ENCODE data around the gene GFOD2.
A peak's percentile ranks its signal among the peaks of the same experiment; 100 is the strongest.

GFOD2 gene

DNA sequence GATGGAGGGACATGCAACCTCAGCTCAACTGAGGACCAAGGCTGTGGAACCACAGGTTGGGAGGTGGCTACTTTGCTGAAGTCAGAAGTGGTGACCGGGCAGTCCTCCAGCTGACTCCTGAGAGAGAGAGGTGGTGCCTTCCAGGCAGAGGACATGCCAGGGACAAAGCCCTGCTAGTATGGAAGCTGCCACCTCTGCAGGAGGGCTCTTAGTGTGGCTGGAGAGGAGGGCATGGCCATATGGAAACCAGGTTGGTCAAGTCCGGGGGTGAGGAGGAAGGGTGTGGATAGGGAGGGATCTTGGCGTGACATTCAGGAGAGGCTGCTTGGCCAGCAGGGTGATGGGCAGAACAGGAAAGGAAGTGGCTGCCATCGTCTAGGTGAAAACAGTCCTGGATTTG is 46.8 kb downstream of the GFOD2 start:
- DNase-seq (ENCODE audit: low read depth), result no peak

- no peak for DNase-seq (ENCODE audit: low read depth)
Measured at GRCh38 chr16:67669499-67670101, 49.5 kb downstream of the GFOD2 start.

GRCh38 chr16:67668495-67669157 is 50.5 kb downstream of the GFOD2 start:
- DNase-seq (ENCODE audit: low read depth), result no peak

DNA sequence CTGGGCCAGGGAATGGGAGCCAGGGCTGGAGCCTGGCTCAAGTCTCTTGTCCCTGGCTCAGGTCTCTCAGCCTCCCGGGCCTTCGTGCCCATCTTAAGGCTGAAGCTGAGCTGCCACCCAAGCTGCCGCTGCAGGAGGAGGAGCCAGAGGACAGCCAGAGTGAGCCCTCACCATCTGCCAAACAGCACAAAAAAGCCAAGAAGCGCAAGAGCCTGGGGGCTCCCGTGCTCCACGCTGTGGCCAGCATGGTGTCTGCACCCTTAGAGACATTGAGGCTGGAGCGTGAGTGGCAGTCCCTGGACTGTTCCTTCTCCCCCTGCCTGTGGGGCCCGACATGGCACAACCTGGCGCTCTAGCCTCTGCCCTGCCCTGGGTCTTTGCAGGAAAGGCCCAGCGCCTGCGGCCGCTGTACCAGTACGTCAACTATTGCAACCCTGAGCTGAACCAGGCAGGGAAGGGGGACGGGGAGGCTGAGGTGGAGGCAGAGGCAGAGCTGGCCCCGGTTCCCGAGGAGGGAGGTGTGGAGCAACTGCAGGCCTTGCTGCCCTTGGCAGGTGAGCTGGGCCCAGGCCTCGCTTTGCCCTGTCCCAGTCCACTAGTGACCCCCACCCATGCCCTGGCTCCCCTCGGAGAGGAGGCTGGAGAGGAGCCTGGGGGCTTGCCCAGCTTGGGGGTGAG is 51.2 kb downstream of the GFOD2 start:
- DNase-seq (ENCODE audit: low read depth), result peak; percentile 77

- DNase-seq (ENCODE audit: low read depth), result no peak
Measured at GRCh38 chr16:67667453-67667816, 51.7 kb downstream of the GFOD2 start.

- DNase-seq (ENCODE audit: low read depth), result peak; percentile 78
Measured at GRCh38 chr16:67666559-67667452, 52.3 kb downstream of the GFOD2 start, which contains the start of the genes C16orf86 and ENKD1. C16orf86 (plus strand) TSS chr16:67666814; CDS start chr16:67666971, 157 bp downstream. ENKD1 (minus strand) TSS chr16:67666750; CDS start chr16:67666442, 308 bp downstream.

- DNase-seq (ENCODE audit: low read depth), result no peak
Measured at GRCh38 chr16:67666032-67666551, 53.0 kb downstream of the GFOD2 start.

- no peak for DNase-seq (ENCODE audit: low read depth)
Measured at GRCh38 chr16:67665598-67665997, 53.5 kb downstream of the GFOD2 start.

- no peak for DNase-seq (ENCODE audit: low read depth)
Measured at GRCh38 chr16:67664871-67665270, 54.2 kb downstream of the GFOD2 start.

DNA sequence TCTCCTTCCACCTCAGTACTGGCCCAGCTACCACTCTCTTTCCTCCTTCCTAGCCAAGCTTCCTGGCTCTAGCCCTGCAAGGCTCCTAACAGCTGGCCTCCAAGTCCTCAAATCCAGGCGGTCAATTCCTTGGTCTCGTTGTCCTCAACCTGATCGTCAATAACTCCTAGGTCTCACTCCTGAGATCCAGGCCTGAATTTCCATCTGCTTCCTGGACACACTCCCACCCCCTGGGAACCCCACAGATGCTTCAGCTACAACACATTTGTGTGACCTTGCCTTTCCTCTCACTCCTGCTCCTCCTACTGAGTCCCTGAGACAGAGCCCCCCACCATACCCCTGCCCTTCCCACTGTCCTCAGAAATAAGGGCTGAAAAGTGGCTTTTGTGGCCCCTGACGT is 54.9 kb downstream of the GFOD2 start:
- DNase-seq (ENCODE audit: low read depth), result no peak

DNA sequence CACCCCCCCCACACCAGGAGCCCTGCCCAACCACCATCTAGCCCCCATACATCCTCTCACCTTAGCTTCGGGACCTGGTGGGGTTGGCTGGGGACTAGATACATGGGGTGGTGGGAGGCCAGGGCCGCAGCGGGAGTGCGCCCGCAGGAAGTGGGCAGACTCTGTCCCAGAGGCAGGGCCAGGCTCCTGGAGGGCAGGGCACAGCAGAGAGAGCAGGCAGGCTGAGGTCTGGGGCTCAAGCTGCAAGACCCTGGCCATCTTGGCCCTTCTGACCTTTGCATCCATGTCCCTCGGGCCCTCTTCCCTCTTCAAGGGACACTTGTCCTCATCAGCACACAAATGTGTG is 55.3 kb downstream of the GFOD2 start:
- DNase-seq (ENCODE audit: low read depth), result no peak

DNA sequence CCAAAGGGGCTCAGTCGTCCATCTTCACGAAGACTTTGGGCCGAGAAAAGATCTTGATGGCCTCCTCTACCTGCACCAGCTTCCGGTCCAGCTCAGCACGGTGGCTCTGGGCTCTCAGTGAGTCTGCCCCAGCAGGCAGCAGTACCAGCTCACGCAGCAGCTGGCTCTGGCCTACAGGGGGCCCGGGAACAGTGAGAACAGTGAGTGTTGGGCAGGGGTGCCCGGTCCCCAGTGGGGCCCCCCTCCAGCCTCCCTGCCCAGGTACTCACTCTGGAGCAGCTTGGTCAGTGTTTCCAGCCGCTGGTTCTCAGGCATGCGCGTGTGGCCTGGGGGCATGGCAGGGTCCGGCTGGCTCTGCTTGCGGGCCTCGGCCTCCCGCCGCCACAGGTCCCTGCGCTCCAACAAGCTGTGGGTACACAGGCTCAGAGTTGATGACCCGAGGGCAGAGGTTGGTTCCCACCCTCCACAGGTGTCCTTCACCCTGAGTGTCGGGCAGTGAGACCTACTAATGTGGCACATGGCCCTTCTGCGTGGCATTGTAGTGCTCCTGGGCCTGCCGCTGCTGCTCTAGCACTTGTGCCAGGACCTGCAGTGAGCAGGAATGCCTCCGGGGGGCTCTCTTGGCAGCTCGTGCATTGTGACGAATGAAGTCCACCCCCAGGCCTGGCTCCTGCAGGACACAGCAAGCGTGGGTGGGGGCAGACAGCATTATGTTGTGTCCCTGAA is 55.8 kb downstream of the GFOD2 start:
- peak; percentile 31 for DNase-seq (ENCODE audit: low read depth)

GRCh38 chr16:67662653-67663010 is 56.5 kb downstream of the GFOD2 start:
- DNase-seq (ENCODE audit: low read depth), result no peak

GRCh38 chr16:67661886-67662652 is 57.0 kb downstream of the GFOD2 start:
- DNase-seq (ENCODE audit: low read depth), result no peak

DNA sequence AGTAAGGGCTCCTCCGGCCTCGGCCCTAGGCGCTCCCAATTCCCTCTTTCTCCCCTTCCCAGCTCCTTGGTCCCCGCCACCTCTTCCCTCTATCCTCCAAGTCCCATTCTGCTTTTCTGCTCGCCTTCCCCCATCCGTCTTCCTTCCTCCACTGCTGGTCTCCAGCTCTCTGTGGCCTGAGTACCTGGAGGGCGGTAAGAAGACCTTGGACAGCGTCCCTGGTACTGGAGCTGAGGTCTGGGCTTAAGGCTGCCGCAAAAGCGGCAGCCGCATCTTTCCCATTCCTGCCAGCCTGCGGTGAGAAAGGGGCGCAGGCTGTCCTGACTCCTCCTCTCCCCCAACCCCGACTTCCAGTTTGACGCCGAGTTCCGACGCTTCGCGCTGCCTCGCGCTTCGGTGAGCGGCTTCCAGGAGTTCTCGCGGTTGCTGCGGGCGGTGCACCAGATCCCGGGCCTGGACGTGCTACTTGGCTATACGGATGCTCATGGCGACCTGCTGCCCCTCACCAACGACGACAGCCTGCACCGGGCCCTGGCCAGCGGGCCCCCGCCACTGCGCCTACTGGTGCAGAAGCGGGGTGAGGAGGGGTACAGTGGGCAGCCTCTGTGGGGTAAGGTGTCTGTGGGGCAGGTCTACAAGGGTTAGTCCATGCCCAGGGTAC is 57.9 kb downstream of the GFOD2 start:
- DNase-seq (ENCODE audit: low read depth), result peak; percentile 25

DNA sequence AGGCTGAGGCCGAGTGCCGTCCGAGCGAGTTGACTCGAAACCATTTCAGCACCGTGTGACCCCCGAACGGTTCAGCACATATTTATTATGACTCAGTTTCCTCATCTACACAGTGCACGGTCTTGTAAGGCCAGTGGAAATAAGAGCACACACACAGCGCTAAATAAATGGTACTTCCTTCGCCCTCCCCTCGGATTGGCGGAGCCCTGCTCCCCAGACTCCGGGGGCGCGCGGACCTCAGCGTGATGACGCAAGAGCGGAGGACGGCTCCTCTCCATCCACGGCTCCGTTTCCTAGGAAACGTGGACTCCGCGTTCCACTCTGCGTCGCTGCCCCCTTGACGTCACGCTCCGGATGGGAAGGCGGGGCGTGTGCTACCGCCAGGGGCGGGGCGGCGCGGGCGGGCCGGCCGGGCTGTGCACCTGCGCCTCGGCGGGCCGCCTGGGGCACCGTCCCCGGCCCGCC is 58.5 kb downstream of the GFOD2 start, which contains the start of gene PARD6A:
Gene PARD6A (plus strand): TSS at position 397 of the 465 bp plus-strand sequence. CDS start 79 bp downstream, outside the sequence.
- DNase-seq (ENCODE audit: low read depth), result peak; percentile 94

- DNase-seq (ENCODE audit: low read depth), result peak; percentile 94
Measured at GRCh38 chr16:67659675-67660563, 59.2 kb downstream of the GFOD2 start, which contains the start of gene ACD. ACD (minus strand) TSS chr16:67660260; CDS start chr16:67660220, 40 bp downstream.

DNA sequence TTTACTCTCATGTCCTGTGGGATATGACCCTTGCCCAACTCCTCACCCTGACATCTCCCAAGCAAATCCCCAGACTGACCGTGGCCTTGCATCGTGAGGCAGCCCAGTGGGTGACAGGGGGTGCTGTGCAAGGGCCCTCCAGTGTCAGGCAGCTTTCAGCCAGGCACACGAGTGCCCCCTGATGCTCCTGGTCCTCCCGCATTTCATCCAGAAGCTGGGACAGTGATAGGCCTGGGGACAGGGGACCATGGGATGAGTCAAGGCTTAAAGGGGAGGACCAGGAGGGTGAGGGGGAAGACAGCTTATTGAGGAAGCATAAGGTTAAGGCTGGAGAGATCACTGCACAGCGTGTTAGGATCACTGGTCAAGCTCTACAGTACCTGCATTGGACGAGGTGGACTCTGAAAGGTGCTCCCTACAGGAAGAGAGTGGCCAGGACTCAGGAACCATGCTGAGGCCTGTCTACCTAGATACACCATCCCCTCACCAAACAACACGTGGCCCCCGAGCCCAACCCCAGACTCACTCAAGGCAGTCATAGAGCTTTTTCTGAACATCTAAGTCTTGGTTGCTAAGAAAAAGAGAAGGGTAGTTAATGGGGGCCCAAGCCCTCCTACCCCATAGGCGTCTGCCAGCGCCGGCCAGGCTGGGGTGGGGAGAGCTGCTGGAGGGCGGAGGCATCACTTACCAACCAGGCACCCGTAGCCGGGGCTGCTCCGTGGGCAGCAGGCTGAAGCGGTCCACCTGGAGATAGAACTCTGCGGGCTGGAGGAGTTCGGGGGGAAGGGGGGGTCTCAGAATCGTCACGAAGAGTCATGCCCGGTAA is 60.1 kb downstream of the GFOD2 start:
- DNase-seq (ENCODE audit: low read depth), result no peak

Data from activated T-cell treated with anti-CD3 and anti-CD28 coated beads for 48 hours (primary cell).